GM21367 (cell line): Measurements from ENCODE around the gene CRYBG3.

Experiments used
- ATAC-seq: cut with Tn5 transposase; IDR thresholded peaks from one replicate; pipeline ENCODE4 v1.9.1; 2021; ENCODE audit not compliant: unreplicated experiment

The CRYBG3 gene

GRCh38 chr3:97970956-97971620, 149.3 kb downstream of the CRYBG3 start:
- no peak for ATAC-seq

- peak; percentile 88 for ATAC-seq
Measured at GRCh38 chr3:97971679-97972567, 150.1 kb downstream of the CRYBG3 start, which contains the start of gene RIOX2. Gene RIOX2 (minus strand): TSS chr3:97972431. CDS start chr3:97967593, 4,838 bp downstream.

- ATAC-seq: no peak
Measured at GRCh38 chr3:97972976-97973375, 151.2 kb downstream of the CRYBG3 start.

- ATAC-seq: no peak
Measured at GRCh38 chr3:97974996-97975395, 153.2 kb downstream of the CRYBG3 start.

GRCh38 chr3:97975466-97975865, 153.7 kb downstream of the CRYBG3 start:
- ATAC-seq: no peak

GRCh38 chr3:97979610-97980009, 157.8 kb downstream of the CRYBG3 start:
- no peak for ATAC-seq

GRCh38 chr3:97981886-97982285, 160.1 kb downstream of the CRYBG3 start:
- ATAC-seq: no peak

GRCh38 chr3:97983933-97984491, 162.2 kb downstream of the CRYBG3 start:
- ATAC-seq: no peak

GRCh38 chr3:97987306-97987705, 165.5 kb downstream of the CRYBG3 start:
- ATAC-seq: no peak

- no peak for ATAC-seq
Measured at GRCh38 chr3:97988784-97989568, 167.2 kb downstream of the CRYBG3 start.

GRCh38 chr3:97990624-97991292, 168.9 kb downstream of the CRYBG3 start:
- ATAC-seq: no peak

- ATAC-seq: no peak
Measured at GRCh38 chr3:97991293-97991682, 169.5 kb downstream of the CRYBG3 start.

- no peak for ATAC-seq
Measured at GRCh38 chr3:97992547-97993173, 170.8 kb downstream of the CRYBG3 start.

GRCh38 chr3:97993526-97993925, 171.7 kb downstream of the CRYBG3 start:
- ATAC-seq: no peak

GRCh38 chr3:97994328-97994945, 172.6 kb downstream of the CRYBG3 start:
- ATAC-seq: no peak
